Stimulated activated CD4-positive, alpha-beta T cell treated with anti-CD3 and anti-CD28 coated beads, Interleukin-12 subunit alpha, Interleukin-12 subunit beta, amount 100 ng/mL, for 48 hours (primary cell): Measurements from ENCODE around the gene HS3ST4.

Experiments
- DNase-seq, 3 donors: peaks; one replicate each; pipeline ENCODE4 v3.0.0-alpha.2; 2020; ENCODE audit warnings: low read depth in 2 of 3, low spot score in 1 of 3

Gene HS3ST4

GRCh38 chr16:25894093-25894492 is 202.3 kb downstream of the HS3ST4 start:
- no peak for DNase-seq

- no peak for DNase-seq
Observed at GRCh38 chr16:25895380-25895779, 203.6 kb downstream of the HS3ST4 start.

GRCh38 chr16:25896411-25896810 is 204.7 kb downstream of the HS3ST4 start:
- no peak for DNase-seq

- DNase-seq = no peak
Observed at GRCh38 chr16:25897702-25898101, 205.9 kb downstream of the HS3ST4 start.

- DNase-seq = no peak
Observed at GRCh38 chr16:25905810-25906209, 214.1 kb downstream of the HS3ST4 start.

GRCh38 chr16:25910971-25911370 is 219.2 kb downstream of the HS3ST4 start:
- DNase-seq = no peak

GRCh38 chr16:25912321-25912720 is 220.6 kb downstream of the HS3ST4 start:
- no peak for DNase-seq

- DNase-seq = no peak
Observed at GRCh38 chr16:25914357-25914962, 222.7 kb downstream of the HS3ST4 start.

- no peak for DNase-seq
Observed at GRCh38 chr16:25916037-25916436, 224.3 kb downstream of the HS3ST4 start.

- DNase-seq = no peak
Observed at GRCh38 chr16:25922438-25922837, 230.7 kb downstream of the HS3ST4 start.

- no peak for DNase-seq
Observed at GRCh38 chr16:25925421-25925820, 233.7 kb downstream of the HS3ST4 start.

- no peak for DNase-seq
Observed at GRCh38 chr16:25931473-25932035, 239.8 kb downstream of the HS3ST4 start.

- no peak for DNase-seq
Observed at GRCh38 chr16:25941800-25942499, 250.2 kb downstream of the HS3ST4 start.

- no peak for DNase-seq
Observed at GRCh38 chr16:25950586-25951281, 259.0 kb downstream of the HS3ST4 start.

- DNase-seq = no peak
Observed at GRCh38 chr16:25951999-25952398, 260.2 kb downstream of the HS3ST4 start.

- no peak for DNase-seq
Observed at GRCh38 chr16:25952983-25953382, 261.2 kb downstream of the HS3ST4 start.

GRCh38 chr16:25957707-25958106 is 265.9 kb downstream of the HS3ST4 start:
- DNase-seq = no peak

- DNase-seq = no peak
Observed at GRCh38 chr16:25959221-25959620, 267.5 kb downstream of the HS3ST4 start.

- DNase-seq = peak; percentile 0 to 2 (median 1)
Observed at GRCh38 chr16:25966172-25967097, 274.7 kb downstream of the HS3ST4 start.

GRCh38 chr16:25977121-25977520 is 285.4 kb downstream of the HS3ST4 start:
- no peak for DNase-seq

- DNase-seq = no peak
Observed at GRCh38 chr16:25978218-25978617, 286.5 kb downstream of the HS3ST4 start.
